Liver (tissue), 3 donors: ENCODE measurements around the gene CHP1.

Experiments used
- RAD21 ChIP-seq, 2 donors: IDR thresholded peaks; 2 replicates each; pipeline ENCODE4 v1.6.1; 2016; ENCODE audit warnings: antibody characterized with exemption in 2 of 2, mild to moderate bottlenecking in 2 of 2
- RXRA ChIP-seq, 2 donors: IDR thresholded peaks; 2 replicates each; pipeline ENCODE4 v1.6.1; 2017 to 2018; ENCODE audit warnings: antibody characterized with exemption in 2 of 2, mild to moderate bottlenecking in 1 of 2
- SP1 ChIP-seq: IDR thresholded peaks from 2 replicates; pipeline ENCODE4 v1.6.1; 2018; ENCODE audit warnings: antibody characterized with exemption, mild to moderate bottlenecking
- YY1 ChIP-seq: IDR thresholded peaks from 2 replicates; pipeline ENCODE4 v1.6.1; 2016; ENCODE audit warnings: antibody characterized with exemption, mild to moderate bottlenecking
- TF ChIP-seq, protein P1 (sequence below): fragments of 150-350 bp; IDR thresholded peaks from 2 replicates; pipeline ENCODE4 v1.5.1; 2017; ENCODE audit warnings: improper control_type of control experiment, low read depth, low read length; ENCODE audit not compliant: missing input control
- donor health status: healthy.
- donor health status: healthy.

DNA sequence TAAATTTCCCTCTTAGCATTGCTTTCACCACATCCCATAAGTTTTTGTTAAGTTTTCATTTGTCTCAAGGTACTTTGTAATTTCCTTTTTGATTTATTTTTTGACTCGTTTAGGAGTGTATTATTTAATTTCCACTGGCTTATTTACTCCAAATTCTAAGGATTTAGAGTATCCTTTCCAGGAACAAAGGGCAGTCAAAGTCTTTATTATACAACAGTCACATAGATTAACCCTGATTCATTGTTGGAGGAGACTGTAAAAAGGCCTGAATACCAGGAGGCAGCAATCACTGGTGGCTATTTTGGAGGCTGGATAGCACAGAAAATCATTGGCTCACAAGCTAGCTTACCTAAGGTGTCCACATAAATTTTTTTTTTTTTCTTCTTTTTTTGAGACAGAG lies 61.5 kb downstream of the CHP1 start:
- TF ChIP-seq, protein P1, sequence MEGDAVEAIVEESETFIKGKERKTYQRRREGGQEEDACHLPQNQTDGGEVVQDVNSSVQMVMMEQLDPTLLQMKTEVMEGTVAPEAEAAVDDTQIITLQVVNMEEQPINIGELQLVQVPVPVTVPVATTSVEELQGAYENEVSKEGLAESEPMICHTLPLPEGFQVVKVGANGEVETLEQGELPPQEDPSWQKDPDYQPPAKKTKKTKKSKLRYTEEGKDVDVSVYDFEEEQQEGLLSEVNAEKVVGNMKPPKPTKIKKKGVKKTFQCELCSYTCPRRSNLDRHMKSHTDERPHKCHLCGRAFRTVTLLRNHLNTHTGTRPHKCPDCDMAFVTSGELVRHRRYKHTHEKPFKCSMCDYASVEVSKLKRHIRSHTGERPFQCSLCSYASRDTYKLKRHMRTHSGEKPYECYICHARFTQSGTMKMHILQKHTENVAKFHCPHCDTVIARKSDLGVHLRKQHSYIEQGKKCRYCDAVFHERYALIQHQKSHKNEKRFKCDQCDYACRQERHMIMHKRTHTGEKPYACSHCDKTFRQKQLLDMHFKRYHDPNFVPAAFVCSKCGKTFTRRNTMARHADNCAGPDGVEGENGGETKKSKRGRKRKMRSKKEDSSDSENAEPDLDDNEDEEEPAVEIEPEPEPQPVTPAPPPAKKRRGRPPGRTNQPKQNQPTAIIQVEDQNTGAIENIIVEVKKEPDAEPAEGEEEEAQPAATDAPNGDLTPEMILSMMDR, result no peak
- TF ChIP-seq RXRA (IDR thresholded peaks at IDR 0.05), result no peak
- no peak for TF ChIP-seq SP1
- TF ChIP-seq YY1, result no peak
- TF ChIP-seq RAD21 (IDR thresholded peaks at IDR 0.05), result no peak
